H1 (cell line): Measurements from ENCODE around the gene PIP5K1B. TPM values are rescaled to one million over a fixed set of nuclear protein-coding genes. Genes with fewer than 3 reads are reported as not detected.

Source experiments
- CTCF ChIA-PET: fragments of 300-600 bp; sonication (Branson Sonifier 250); formaldehyde crosslinking; loops from one replicate; lab custom pipeline; 2021; ENCODE audit not compliant: partially characterized antibody; lab: Charles Lee
- POLR2A ChIA-PET: fragments of 300-600 bp; sonication (Branson Sonifier 250); formaldehyde crosslinking; loops from one replicate; lab custom pipeline; 2021; ENCODE audit warnings: inconsistent platforms; ENCODE audit not compliant: partially characterized antibody; lab: Charles Lee
- DNase-seq, 2 experiments: peaks; one replicate each; pipeline versions ENCODE4 v3.0.0 to v3.0.0-alpha.2; 2010 to 2022; ENCODE audit warnings: low spot score in 2 of 2, low read depth in 1 of 2, mixed read lengths in 1 of 2
- FAIRE-seq: peaks from 2 replicates; lab custom pipeline; 2011; peaks lifted over from hg19 to GRCh38; lab: Jason Lieb, UNC
- H2AFZ ChIP-seq: 2 replicates; pipeline ENCODE4 v1.8.1; 2012; ENCODE audit warnings: low read length, inconsistent platforms
- H2AK5ac ChIP-seq: 2 replicates; pipeline ENCODE4 v1.6.1; 2013; ENCODE audit warnings: low read depth, low read length
- H2BK120ac ChIP-seq: replicated peaks from 2 replicates; pipeline ENCODE3; 2013; ENCODE audit warnings: low read depth, low read length, inconsistent platforms
- H2BK12ac ChIP-seq: 2 replicates; pipeline ENCODE4 v1.6.1; 2013; ENCODE audit warnings: low read depth, low read length
- H2BK15ac ChIP-seq: 2 replicates; pipeline ENCODE4 v1.6.1; 2013; ENCODE audit warnings: low read length
- H2BK20ac ChIP-seq: 2 replicates; pipeline ENCODE4 v1.6.1; 2013; ENCODE audit warnings: low read length
- H2BK5ac ChIP-seq: 2 replicates; pipeline ENCODE4 v1.6.1; 2013; ENCODE audit warnings: low read depth, low read length
- H3K14ac ChIP-seq: 2 replicates; pipeline ENCODE4 v1.6.1; 2013; ENCODE audit warnings: inconsistent platforms; ENCODE audit not compliant: insufficient read length
- H3K18ac ChIP-seq: 2 replicates; pipeline ENCODE4 v1.6.1; 2013; ENCODE audit warnings: low read length; ENCODE audit errors: extremely low read depth
- H3K23ac ChIP-seq: 2 replicates; pipeline ENCODE4 v1.6.1; 2013; ENCODE audit warnings: inconsistent platforms; ENCODE audit not compliant: insufficient read length
- H3K23me2 ChIP-seq: 2 replicates; pipeline ENCODE4 v1.6.1; 2013; ENCODE audit warnings: low read depth, low read length
- H3K27ac ChIP-seq: 2 replicates; pipeline ENCODE4 v1.6.1; 2011; ENCODE audit warnings: low read depth, low read length, inconsistent platforms
- H3K27me3 ChIP-seq, 4 experiments: replicated peaks in 1 of 4; 1 replicate in 1 of 4; 2 replicates in 3 of 4; pipeline versions ENCODE4 v1.6.1 to v1.8.1; 2011 to 2013; ENCODE audit warnings: low read length in 3 of 4, mild to moderate bottlenecking in 3 of 4, inconsistent platforms in 2 of 4, mixed read lengths in 2 of 4, moderate library complexity in 1 of 4; ENCODE audit not compliant: control insufficient read depth in 3 of 4, insufficient read depth in 3 of 4; ENCODE audit errors: extremely low read depth in 1 of 4
- H3K36me3 ChIP-seq, 4 experiments: 2 replicates each; pipeline versions ENCODE4 v1.6.1 to v1.8.1; 2011 to 2013; ENCODE audit warnings: mild to moderate bottlenecking in 4 of 4, low read length in 3 of 4, moderate library complexity in 2 of 4, control low read depth in 1 of 4, inconsistent platforms in 1 of 4; ENCODE audit not compliant: insufficient read depth in 4 of 4, control insufficient read depth in 2 of 4
- H3K4ac ChIP-seq: replicated peaks from 2 replicates; pipeline ENCODE3; 2013; ENCODE audit warnings: low read length, low read depth, mixed read lengths, inconsistent platforms; ENCODE audit not compliant: insufficient read length
- H3K4me1 ChIP-seq, 4 experiments: replicated peaks in 1 of 4; 1 replicate in 1 of 4; 2 replicates in 3 of 4; pipeline versions ENCODE4 v1.6.1 to v1.8.1; 2011 to 2013; ENCODE audit warnings: low read length in 3 of 4, inconsistent platforms in 2 of 4, mixed read lengths in 1 of 4; ENCODE audit not compliant: insufficient read depth in 4 of 4, control insufficient read depth in 3 of 4
- H3K4me2 ChIP-seq, 2 experiments: 2 replicates each; pipeline versions ENCODE4 v1.6.1 to v1.8.1; 2011 to 2013; ENCODE audit warnings: low read depth in 2 of 2, low read length in 2 of 2, control low read depth in 1 of 2, inconsistent platforms in 1 of 2, mild to moderate bottlenecking in 1 of 2; ENCODE audit not compliant: insufficient read depth in 1 of 2
- H3K4me3 ChIP-seq, 4 experiments: fragments of 200-600, 300-600 bp in 1 of 4; sonication (generic), shearing (Covaris generic), sonication (Bioruptor Twin) in 1 of 4; 2 replicates each; pipeline versions ENCODE4 v1.5.1 to v1.8.1; 2011 to 2016; ENCODE audit warnings: low read length in 4 of 4, low read depth in 3 of 4, control low read depth in 2 of 4, inconsistent platforms in 2 of 4, mild to moderate bottlenecking in 2 of 4, mixed read lengths in 1 of 4, moderate library complexity in 1 of 4; ENCODE audit not compliant: insufficient read depth in 2 of 4; ENCODE audit errors: extremely low read depth in 1 of 4
- H3K56ac ChIP-seq: replicated peaks from 2 replicates; pipeline ENCODE3; 2013; ENCODE audit warnings: low read depth, mild to moderate bottlenecking, mixed read lengths, low read length, inconsistent platforms; ENCODE audit not compliant: insufficient read length
- H3K79me1 ChIP-seq: 2 replicates; pipeline ENCODE4 v1.6.1; 2013; ENCODE audit warnings: low read depth, low read length, control low read depth
- H3K79me2 ChIP-seq, 2 experiments: 2 replicates each; pipeline versions ENCODE4 v1.6.1 to v1.8.1; 2012 to 2013; ENCODE audit warnings: low read length in 2 of 2, mild to moderate bottlenecking in 2 of 2, inconsistent platforms in 1 of 2; ENCODE audit not compliant: insufficient read depth in 2 of 2, control insufficient read depth in 1 of 2
- H3K9ac ChIP-seq, 4 experiments: replicated peaks in 1 of 4; 1 replicate in 1 of 4; 2 replicates in 3 of 4; pipeline versions ENCODE4 v1.6.1 to v1.8.1; 2011 to 2013; ENCODE audit warnings: low read depth in 3 of 4, low read length in 3 of 4, control low read depth in 2 of 4, mild to moderate bottlenecking in 2 of 4, moderate library complexity in 2 of 4, inconsistent platforms in 1 of 4; ENCODE audit errors: extremely low read depth in 1 of 4
- H3K9me3 ChIP-seq, 2 experiments: 2 replicates each; pipeline versions ENCODE4 v1.6.1 to v1.8.1; 2012 to 2013; ENCODE audit warnings: mild to moderate bottlenecking in 2 of 2, moderate library complexity in 2 of 2, control low read depth in 1 of 2, inconsistent platforms in 1 of 2, low read depth in 1 of 2, low read length in 1 of 2, mixed read lengths in 1 of 2; ENCODE audit not compliant: insufficient read depth in 2 of 2
- H4K20me1 ChIP-seq, 2 experiments: replicated peaks in 1 of 2; 2 replicates each; pipeline versions ENCODE3 to v1.8.1; 2011 to 2013; ENCODE audit warnings: inconsistent platforms in 2 of 2, low read length in 2 of 2, mild to moderate bottlenecking in 1 of 2; ENCODE audit not compliant: insufficient read depth in 2 of 2, control insufficient read depth in 1 of 2
- H4K5ac ChIP-seq: 2 replicates; pipeline ENCODE4 v1.6.1; 2013; ENCODE audit warnings: low read length, low read depth, mixed read lengths, inconsistent platforms; ENCODE audit not compliant: insufficient read length
- H4K8ac ChIP-seq: 2 replicates; pipeline ENCODE4 v1.8.0; 2013; ENCODE audit warnings: mild to moderate bottlenecking, moderate library complexity, low read length, inconsistent platforms; ENCODE audit not compliant: insufficient read depth; ENCODE audit errors: extremely low read depth
- H4K91ac ChIP-seq: replicated peaks from 2 replicates; pipeline ENCODE3; 2013; ENCODE audit warnings: low read length, mixed read lengths, inconsistent platforms; ENCODE audit not compliant: insufficient read length
- PHF8 ChIP-seq: fragments of 200-600 bp; sonication (generic); conservative IDR thresholded peaks from 2 replicates; pipeline ENCODE4 v1.7.1; 2012; ENCODE audit warnings: low read depth, mild to moderate bottlenecking, inconsistent platforms, low read length, moderate library complexity
- WGBS, 2 experiments: shearing (Covaris generic) in 1 of 2; methylation state at CpG; one replicate each; pipeline versions ENCODE4 v1.1.6 to v1.1.7; 2013 to 2015; ENCODE audit warnings: low lambda C conversion rate in 2 of 2, mixed read lengths in 2 of 2, inconsistent platforms in 1 of 2, low coverage in 1 of 2, missing lambda C conversion rate in 1 of 2; ENCODE audit not compliant: insufficient replicate concordance in 2 of 2, insufficient coverage in 1 of 2, insufficient read length in 1 of 2; ENCODE audit errors: extremely low coverage in 1 of 2, missing lambda C conversion rate in 1 of 2; 5-methylcytosine and 5-hydroxymethylcytosine counted together
- polyA plus RNA-seq, 7 experiments: library from polyadenylated mRNA; depleted of rRNA in 3 of 7; stranded (reverse) in 5 of 7; unstranded in 2 of 7; fragments of >200 nt in 5 of 7; fragments of 200-250 nt in 2 of 7; gene quantifications; 1 replicate in 5 of 7; 2 replicates in 1 of 7; 4 replicates in 1 of 7; pipeline versions ENCODE4 v1.2.1 to v1.2.3, GENCODE V29; 2011 to 2013; ENCODE audit warnings: missing spikeins in 2 of 7, mixed read lengths in 2 of 7
- total RNA-seq: library from RNA; stranded (reverse); fragmentation: NEBNext Ultra II Directional; extraction: Animal tissue kit (Norgen Biotek cat#: 25700); gene quantifications from 2 replicates; pipeline ENCODE4 v1.2.1, GENCODE V29; 2021
- TF ChIP-seq, protein P1 (sequence below): IDR thresholded peaks from 2 replicates; pipeline ENCODE4 v1.6.1; 2012; ENCODE audit warnings: inconsistent platforms

Gene PIP5K1B
- total and polyA plus RNA-seq, 2 of the 8 experiments (the other 6 are each of a cell fraction or from before 2014, with no cell fraction given) = 4.7 to 7.7 TPM

- H3K56ac ChIP-seq = no peak overlapping the region
- no peaks in the 10 kb centered on the region for H3K4me1 ChIP-seq
- no peaks in the 10 kb centered on the region for H3K79me1 ChIP-seq
- no peak overlapping the region for H2BK15ac ChIP-seq
- no peak overlapping the region for H2BK12ac ChIP-seq
- no peak overlapping the region for H3K23ac ChIP-seq
- no peak overlapping the region for H2BK5ac ChIP-seq
- H3K23me2 ChIP-seq = no peaks in the 10 kb centered on the region
- no peak overlapping the region for H2BK120ac ChIP-seq
- H3K9me3 ChIP-seq = no peaks in the 10 kb centered on the region
- no peak overlapping the region for H3K4me2 ChIP-seq
- H3K79me2 ChIP-seq = no peaks in the 10 kb centered on the region
- H3K36me3 ChIP-seq = no peaks in the 10 kb centered on the region
- no peak overlapping the region for H3K9ac ChIP-seq
- no peak overlapping the region for H4K8ac ChIP-seq
- DNase-seq (no peak), FAIRE-seq (no peak)
- H2AK5ac ChIP-seq = no peak overlapping the region
- ChIA-PET CTCF (no interaction called here), POLR2A (no interaction called here)
- H2BK20ac ChIP-seq = no peak overlapping the region
- H4K91ac ChIP-seq = no peak overlapping the region
- H3K14ac ChIP-seq = no peak overlapping the region
- 96% methylated on average over 4 of the region's 4 CpGs; no CpG with 5 or more reads in 1 of the 2 experiments for WGBS, 2 experiments
- H2AFZ ChIP-seq = no peak overlapping the region
- no peak overlapping the region for H4K5ac ChIP-seq
- H3K4ac ChIP-seq = no peak overlapping the region
- no peaks in the 10 kb centered on the region for H4K20me1 ChIP-seq
- TF ChIP-seq, protein P1, sequence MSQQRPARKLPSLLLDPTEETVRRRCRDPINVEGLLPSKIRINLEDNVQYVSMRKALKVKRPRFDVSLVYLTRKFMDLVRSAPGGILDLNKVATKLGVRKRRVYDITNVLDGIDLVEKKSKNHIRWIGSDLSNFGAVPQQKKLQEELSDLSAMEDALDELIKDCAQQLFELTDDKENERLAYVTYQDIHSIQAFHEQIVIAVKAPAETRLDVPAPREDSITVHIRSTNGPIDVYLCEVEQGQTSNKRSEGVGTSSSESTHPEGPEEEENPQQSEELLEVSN = no peak
- no peak for TF ChIP-seq PHF8
- H3K4me3 ChIP-seq = no peak overlapping the region
- H3K27ac ChIP-seq = no peak overlapping the region
- H3K18ac ChIP-seq = no peak overlapping the region
- no peaks in the 10 kb centered on the region for H3K27me3 ChIP-seq
These were observed 264.5 kb downstream of the PIP5K1B start for GRCh38 chr9:68969538-68969937.
